ENCODE measurements around the gene SENP7. TPM values are rescaled to one million over a fixed set of nuclear protein-coding genes. Genes with fewer than 3 reads are reported as not detected.
"Not testable (repeated sequence)": the region's sequence is repeated elsewhere in the genome, so short reads cannot be mapped to it uniquely, and the experiment has no call there.

SENP7 gene
- total RNA-seq, 2 experiments from 2014 or later: 42.5 to 47.6 TPM

DNA sequence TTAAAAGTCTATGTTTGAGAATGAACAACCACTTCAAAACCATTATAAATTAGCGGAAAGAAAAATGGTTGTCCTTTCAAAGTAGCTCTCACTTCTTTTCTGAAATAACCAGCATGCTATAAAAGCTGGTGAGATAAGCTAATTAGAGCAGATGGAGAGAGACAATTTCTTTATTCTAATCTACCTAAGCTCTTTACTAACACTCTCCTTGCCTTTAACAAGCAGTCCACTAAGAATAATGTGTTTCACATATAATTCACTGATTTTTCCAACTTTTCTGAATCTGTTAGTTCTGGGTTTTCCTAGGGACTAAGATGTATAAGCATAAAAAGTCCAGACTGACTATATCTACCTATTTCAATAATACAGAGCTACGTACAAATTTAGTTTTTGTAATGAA is 192.5 kb downstream of the SENP7 start, which contains the start of gene IMPG2:
IMPG2 (minus strand) TSS at position 101 of the 400 bp plus-strand sequence. CDS start 203 bp downstream, outside the sequence.
- no peaks in the 10 kb centered on the region for H3K4me1 Mint-ChIP-seq
- DNase-seq (no peak), ATAC-seq (ENCODE audit: low read depth) (no peak)
- no peaks in the 10 kb centered on the region for H3K27me3 Mint-ChIP-seq
- POLR2A ChIA-PET: no interaction called here
- no peak within 1 kb of the TSS for H3K4me3 Mint-ChIP-seq
- H3K9me3 Mint-ChIP-seq: no peaks in the 10 kb centered on the region
- peaks cover 7% of the 10 kb centered on the region for H3K36me3 Mint-ChIP-seq
- no peak within 1 kb of the TSS for H3K27ac Mint-ChIP-seq

DNA sequence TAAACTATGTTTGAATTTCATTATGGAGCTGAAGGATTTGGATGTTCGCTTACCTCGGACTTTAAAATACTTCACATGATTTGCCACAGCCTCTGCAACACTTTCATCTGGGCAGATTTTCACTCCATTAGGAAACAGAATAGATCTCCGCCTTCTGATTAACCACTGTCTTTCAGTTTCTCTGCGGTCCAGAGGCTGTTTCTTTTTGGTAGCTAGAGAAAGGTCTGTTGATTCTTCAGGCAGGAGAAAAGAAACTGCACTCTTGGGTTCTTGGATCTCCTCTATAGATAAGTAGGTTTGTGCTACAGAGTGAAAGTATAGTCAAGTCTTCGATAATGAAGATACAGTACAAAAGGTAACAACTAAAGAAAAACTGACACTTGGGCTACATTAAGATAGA is 193.5 kb downstream of the SENP7 start:
- Mint-ChIP-seq H3K9me3 (no peaks in the 10 kb centered on the region), H3K4me3 (no peak overlapping the region), H3K27ac (no peak overlapping the region), H3K4me1 (no peaks in the 10 kb centered on the region), H3K36me3 (peaks cover 9% of the 10 kb centered on the region), H3K27me3 (no peaks in the 10 kb centered on the region)
- DNase-seq (no peak), ATAC-seq (ENCODE audit: low read depth) (no peak)
- POLR2A ChIA-PET: no interaction called here

DNA sequence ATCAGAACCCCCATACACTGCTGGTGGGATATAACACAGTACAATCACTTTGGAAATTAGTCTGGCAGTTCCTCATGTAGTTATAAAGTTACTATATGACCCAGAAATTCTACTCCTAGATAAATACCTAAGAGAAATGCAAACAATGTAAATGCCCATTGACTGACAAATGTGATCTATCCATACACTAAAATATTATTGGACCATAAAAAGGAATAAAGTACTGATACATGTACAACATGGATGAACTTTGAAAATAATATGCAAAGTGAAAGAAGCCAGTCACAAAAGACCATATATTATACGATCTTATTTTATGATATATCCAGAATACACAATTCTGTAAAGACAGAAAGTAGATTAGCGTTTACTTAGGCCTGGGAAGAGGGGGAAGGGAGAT is 200.5 kb downstream of the SENP7 start:
- Mint-ChIP-seq H3K27ac (no peak overlapping the region), H3K36me3 (peaks cover 32% of the 10 kb centered on the region), H3K27me3 (no peaks in the 10 kb centered on the region), H3K9me3 (peaks cover 22% of the 10 kb centered on the region), H3K4me1 (no peaks in the 10 kb centered on the region), H3K4me3 (no peak overlapping the region)
- DNase-seq (no peak), ATAC-seq (ENCODE audit: low read depth) (no peak)
- POLR2A ChIA-PET: no interaction called here

GRCh38 chr3:101311676-101312075 is 201.3 kb downstream of the SENP7 start:
- Mint-ChIP-seq H3K9me3 (peaks cover 25% of the 10 kb centered on the region), H3K4me3 (no peak overlapping the region), H3K27ac (no peak overlapping the region), H3K4me1 (no peaks in the 10 kb centered on the region), H3K27me3 (no peaks in the 10 kb centered on the region), H3K36me3 (peaks cover 33% of the 10 kb centered on the region)
- DNase-seq (no peak), ATAC-seq (ENCODE audit: low read depth) (no peak)
- POLR2A ChIA-PET: no interaction called here

DNA sequence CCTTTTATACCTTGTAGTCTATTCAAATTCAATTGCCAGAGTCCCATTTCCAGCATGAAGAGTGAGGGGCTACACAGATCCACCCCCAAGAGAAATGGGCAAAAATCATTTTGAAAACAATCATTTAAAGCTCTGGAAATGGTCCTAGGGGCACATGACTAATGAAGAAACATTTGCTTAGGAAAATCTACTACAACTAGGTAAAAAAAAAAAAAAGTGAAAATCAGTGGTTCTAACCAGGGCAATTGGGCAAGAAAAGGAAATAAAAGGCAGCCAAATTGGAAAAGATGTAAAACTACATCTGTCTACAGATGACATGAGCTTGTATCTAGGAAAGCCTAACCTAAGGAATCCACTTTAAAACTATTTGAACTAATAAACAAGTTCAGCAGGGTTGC is 202.0 kb downstream of the SENP7 start:
- no peaks in the 10 kb centered on the region for H3K4me1 Mint-ChIP-seq
- DNase-seq: no peak
- POLR2A ChIA-PET: no interaction called here

DNA sequence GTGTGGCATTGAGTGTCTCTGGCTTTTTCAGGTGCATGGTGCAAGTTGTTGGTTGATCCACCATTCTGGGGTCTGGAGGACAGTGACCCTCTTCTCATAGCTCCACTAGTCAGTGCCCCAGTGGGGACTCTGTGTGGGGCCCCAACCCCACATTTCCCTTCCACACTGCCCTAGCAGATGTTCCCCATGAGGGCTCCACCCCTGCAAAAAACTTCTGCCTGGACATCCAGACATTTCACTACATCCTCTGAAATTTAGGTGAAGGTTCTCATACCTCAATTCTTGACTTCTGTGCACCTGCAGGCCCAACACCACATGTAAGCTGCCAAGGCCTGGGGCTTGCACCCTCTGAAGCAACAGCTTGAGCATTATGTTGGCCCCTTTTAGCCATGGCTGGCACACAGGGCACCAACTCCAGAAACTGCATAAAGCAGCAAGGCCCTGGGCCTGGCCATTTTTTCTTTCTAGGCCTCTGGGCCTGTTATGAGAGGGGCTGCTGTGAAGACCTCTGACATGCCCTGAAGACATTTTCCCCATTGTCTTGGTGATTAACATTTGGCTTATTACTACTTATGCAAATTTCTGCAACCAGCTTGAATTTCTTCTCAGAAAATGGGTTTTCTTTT is 204.8 kb downstream of the SENP7 start:
- ATAC-seq (ENCODE audit: low read depth); DNase-seq; H3K4me1 Mint-ChIP-seq; H3K27me3 Mint-ChIP-seq; POLR2A ChIA-PET; H3K4me3 Mint-ChIP-seq; H3K27ac Mint-ChIP-seq: not testable (repeated sequence)
- H3K36me3 Mint-ChIP-seq: peaks cover 32% of the 10 kb centered on the region
- peaks cover 25% of the 10 kb centered on the region for H3K9me3 Mint-ChIP-seq

More for the DNA sequence above, 202.0 kb downstream of the SENP7 start:
- Mint-ChIP-seq H3K27ac (no peak overlapping the region), H3K9me3 (peaks cover 25% of the 10 kb centered on the region), H3K4me3 (no peak overlapping the region), H3K36me3 (peaks cover 33% of the 10 kb centered on the region), H3K27me3 (no peaks in the 10 kb centered on the region)
- ATAC-seq (ENCODE audit: low read depth): no peak

GRCh38 chr3:101303836-101304235 is 209.2 kb downstream of the SENP7 start:
- peaks cover 22% of the 10 kb centered on the region for H3K36me3 Mint-ChIP-seq
- no peak for ATAC-seq (ENCODE audit: low read depth)
- peaks cover 17% of the 10 kb centered on the region for H3K9me3 Mint-ChIP-seq
- POLR2A ChIA-PET: interaction anchor here (0.5 kb wide), 1 partner anchor 267 kb away, joined by 4 read pairs; no protein-coding TSS in a partner anchor
- no peaks in the 10 kb centered on the region for H3K27me3 Mint-ChIP-seq
- H3K27ac Mint-ChIP-seq: no peak overlapping the region
- no peak overlapping the region for H3K4me3 Mint-ChIP-seq
- DNase-seq: no peak
- no peaks in the 10 kb centered on the region for H3K4me1 Mint-ChIP-seq

DNA sequence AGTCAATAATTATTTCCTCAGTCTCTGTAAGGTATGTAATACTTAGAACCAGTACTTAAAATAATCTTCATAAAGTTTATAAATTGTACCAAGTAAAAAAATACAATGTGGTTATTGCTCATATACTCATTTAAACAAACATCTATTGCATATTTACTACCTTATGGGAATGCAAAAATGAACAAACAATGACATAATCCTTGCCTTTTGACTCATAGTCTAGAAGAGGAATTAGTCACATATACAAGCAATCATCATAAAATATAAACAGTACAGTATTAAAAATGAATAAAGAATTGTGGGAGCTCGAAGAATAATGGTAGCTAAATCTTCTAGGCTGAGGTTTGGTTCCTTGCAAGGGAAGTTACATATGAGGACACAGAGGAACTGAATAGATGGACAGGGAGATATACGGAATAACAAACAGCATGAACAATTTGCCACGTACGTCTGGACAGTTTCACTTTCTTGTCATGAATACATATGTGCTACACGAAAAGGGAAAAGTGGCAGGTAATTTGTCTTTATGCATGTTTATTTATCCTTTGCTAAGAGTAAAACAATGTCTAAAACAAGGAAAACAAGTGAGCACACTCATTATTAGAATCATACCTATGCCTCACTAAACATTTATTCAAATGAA is 209.8 kb downstream of the SENP7 start:
- no peak overlapping the region for H3K27ac Mint-ChIP-seq
- POLR2A ChIA-PET: interaction anchor here (0.5 kb wide), 1 partner anchor 267 kb away, joined by 4 read pairs; no protein-coding TSS in a partner anchor
- H3K36me3 Mint-ChIP-seq: peaks cover 21% of the 10 kb centered on the region
- H3K4me1 Mint-ChIP-seq: no peaks in the 10 kb centered on the region
- H3K9me3 Mint-ChIP-seq: peaks cover 15% of the 10 kb centered on the region
- H3K4me3 Mint-ChIP-seq: no peak overlapping the region
- no peak for DNase-seq
- H3K27me3 Mint-ChIP-seq: no peaks in the 10 kb centered on the region
- ATAC-seq (ENCODE audit: low read depth): no peak

DNA sequence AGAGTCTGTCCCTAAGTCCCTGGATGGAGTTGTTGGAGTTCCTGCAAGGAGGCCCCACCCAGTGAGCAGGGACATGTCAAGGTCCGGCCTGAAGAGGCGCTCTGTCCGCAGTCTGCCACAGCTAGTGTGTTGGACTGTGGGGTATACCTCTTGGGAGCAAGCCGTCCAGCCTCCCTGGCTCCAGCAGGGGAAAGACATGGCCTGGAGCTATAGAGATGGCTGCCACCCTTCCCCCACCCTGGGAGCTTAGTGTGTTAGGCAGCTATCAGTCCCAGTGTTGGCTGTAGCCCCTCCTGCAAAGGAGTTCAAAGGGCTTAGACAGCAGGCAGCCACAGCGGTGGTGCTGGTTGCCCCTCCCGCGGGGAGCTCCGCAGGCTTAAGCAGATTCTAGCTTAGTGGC is 212.9 kb downstream of the SENP7 start:
- Mint-ChIP-seq H3K36me3 (peaks cover 20% of the 10 kb centered on the region), H3K27me3 (no peaks in the 10 kb centered on the region)
- POLR2A ChIA-PET: no interaction called here

GRCh38 chr3:101292027-101292426 is 221.0 kb downstream of the SENP7 start:
- ATAC-seq (ENCODE audit: low read depth) (no peak), DNase-seq (no peak)
- POLR2A ChIA-PET: no interaction called here
- Mint-ChIP-seq H3K36me3 (peaks cover 4% of the 10 kb centered on the region), H3K27ac (no peak overlapping the region), H3K27me3 (no peaks in the 10 kb centered on the region), H3K4me3 (no peak overlapping the region), H3K4me1 (no peaks in the 10 kb centered on the region), H3K9me3 (peaks cover 9% of the 10 kb centered on the region)

More for the DNA sequence above, 212.9 kb downstream of the SENP7 start:
- peaks cover 17% of the 10 kb centered on the region for H3K9me3 Mint-ChIP-seq
- H3K27ac Mint-ChIP-seq: no peak overlapping the region
- no peak overlapping the region for H3K4me3 Mint-ChIP-seq
- no peak for ATAC-seq (ENCODE audit: low read depth)
- H3K4me1 Mint-ChIP-seq: no peaks in the 10 kb centered on the region
- DNase-seq: no peak

DNA sequence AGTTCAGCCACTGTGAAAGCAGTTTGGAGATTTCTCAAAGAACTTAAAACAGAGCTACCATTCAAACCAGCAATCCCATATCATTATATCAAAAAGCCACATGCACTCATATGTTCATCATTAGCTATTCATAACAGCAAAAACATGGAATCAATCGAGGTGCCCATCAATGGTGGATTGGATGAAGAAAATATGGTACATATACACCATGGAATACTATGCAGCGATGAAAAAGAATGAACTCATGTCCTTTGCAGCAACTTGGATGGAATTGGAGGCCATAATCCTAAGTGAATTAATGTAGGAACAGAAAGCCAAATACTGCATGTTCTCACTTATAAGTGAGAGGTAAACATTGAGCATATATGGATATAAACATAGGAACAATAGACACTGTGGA is 224.7 kb downstream of the SENP7 start:
- Mint-ChIP-seq H3K4me1 (peaks cover 2% of the 10 kb centered on the region), H3K27ac (no peak overlapping the region), H3K36me3 (peaks cover 4% of the 10 kb centered on the region), H3K4me3 (no peak overlapping the region), H3K27me3 (no peaks in the 10 kb centered on the region), H3K9me3 (peaks cover 6% of the 10 kb centered on the region)
- ATAC-seq (ENCODE audit: low read depth) (no peak), DNase-seq (no peak)
- POLR2A ChIA-PET: no interaction called here

GRCh38 chr3:101284757-101285156 is 228.3 kb downstream of the SENP7 start:
- no peak for DNase-seq
- Mint-ChIP-seq H3K27ac (no peak overlapping the region), H3K4me1 (peaks cover 2% of the 10 kb centered on the region), H3K9me3 (peaks cover 6% of the 10 kb centered on the region), H3K4me3 (no peak overlapping the region), H3K36me3 (peaks cover 3% of the 10 kb centered on the region), H3K27me3 (no peaks in the 10 kb centered on the region)
- no peak for ATAC-seq (ENCODE audit: low read depth)
- POLR2A ChIA-PET: no interaction called here

GRCh38 chr3:101281521-101282030 is 231.4 kb downstream of the SENP7 start:
- POLR2A ChIA-PET: no interaction called here
- Mint-ChIP-seq H3K4me3 (no peak overlapping the region), H3K27ac (no peak overlapping the region), H3K27me3 (no peaks in the 10 kb centered on the region), H3K9me3 (no peaks in the 10 kb centered on the region), H3K36me3 (no peaks in the 10 kb centered on the region), H3K4me1 (peaks cover 2% of the 10 kb centered on the region)
- ATAC-seq (ENCODE audit: low read depth) (no peak), DNase-seq (no peak)

DNA sequence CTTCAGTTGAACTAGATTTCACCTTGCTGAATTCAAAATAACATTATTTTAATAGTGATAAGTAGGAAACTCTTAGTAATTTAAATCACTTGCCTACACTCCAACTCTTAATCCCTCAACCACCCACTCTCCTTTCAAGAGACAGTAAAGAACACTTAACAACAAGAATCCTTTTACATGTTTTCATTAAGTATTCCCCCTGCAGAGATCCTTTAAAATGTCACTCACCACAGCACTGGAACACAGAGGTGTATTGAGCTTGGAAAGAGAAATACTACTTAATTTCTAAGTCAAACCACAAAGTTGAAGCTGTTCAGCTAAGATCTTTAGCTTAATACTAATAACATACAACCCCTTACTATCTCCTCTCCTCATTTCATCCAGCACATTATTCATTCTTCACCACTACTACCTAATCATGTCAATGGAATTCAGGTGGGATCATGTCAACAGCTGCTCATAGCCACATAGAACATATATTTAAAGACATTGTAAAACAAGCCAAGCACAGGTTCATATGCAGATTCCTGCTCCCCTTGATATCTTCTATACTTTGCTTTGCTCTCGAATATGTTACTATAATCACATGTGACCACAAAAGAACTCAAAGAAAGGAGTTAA is 233.1 kb downstream of the SENP7 start:
- no peaks in the 10 kb centered on the region for H3K9me3 Mint-ChIP-seq
- DNase-seq (no peak), ATAC-seq (ENCODE audit: low read depth) (no peak)
- H3K4me1 Mint-ChIP-seq: no peaks in the 10 kb centered on the region
- H3K27ac Mint-ChIP-seq: no peak overlapping the region
- H3K4me3 Mint-ChIP-seq: no peak overlapping the region
- POLR2A ChIA-PET: no interaction called here
- H3K36me3 Mint-ChIP-seq: no peaks in the 10 kb centered on the region
- no peaks in the 10 kb centered on the region for H3K27me3 Mint-ChIP-seq
